ENCODE measurements around the gene SFXN1. TPM values are rescaled to one million over a fixed set of nuclear protein-coding genes. Genes with fewer than 3 reads are reported as not detected.
A peak's percentile ranks its signal among the peaks of the same experiment; 100 is the strongest.

The SFXN1 gene
- total RNA-seq, 5 donors from 2014 or later (not counting 1 experiment from before 2014, with no cell fraction given) = 78.8 to 97.0 (median 84.1) TPM

DNA sequence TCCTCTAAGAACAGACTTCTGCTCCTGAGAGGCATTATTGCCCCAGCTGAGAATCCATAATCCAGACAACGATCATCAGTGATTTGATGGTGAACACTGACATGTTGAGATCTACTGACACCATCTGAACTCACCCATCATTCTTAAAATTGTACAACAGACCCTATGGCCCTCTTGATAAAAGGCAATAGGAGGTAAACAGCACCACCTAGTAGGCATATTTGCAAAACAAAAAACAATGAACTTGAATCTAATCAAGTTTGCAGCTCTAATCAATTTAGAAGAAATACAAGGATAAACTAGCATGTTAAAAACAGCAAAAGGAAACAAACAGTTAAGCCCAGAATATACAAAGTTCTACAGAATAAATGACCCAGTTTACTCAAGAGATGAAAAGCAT is 89.6 kb downstream of the SFXN1 start:
- peaks cover 0 to 10% of the 10 kb centered on the region in 2 experiments for H3K27me3 ChIP-seq (replicated peaks in 1 of 2; ENCODE audit: control insufficient read depth in 2 of 2, extremely low read depth in 1 of 2, insufficient read depth in 2 of 2, low read length in 1 of 2)
- no peak overlapping the region for H3K27ac ChIP-seq (ENCODE audit: low read length)
- CTCF ChIA-PET = interaction anchor here (0.7 to 1.0 kb wide), 4 partner anchors 14 to 85 kb away, joined by 3 to 4 read pairs (median 4); no protein-coding TSS in a partner anchor
- H3K36me3 ChIP-seq (ENCODE audit: control insufficient read depth in 2 of 2, extremely low read depth in 1 of 2, insufficient read depth in 1 of 2, low read length in 1 of 2) = no peaks in the 10 kb centered on the region
- POLR2A ChIA-PET = no interaction called here
- no peak overlapping the region for H3K4me3 Mint-ChIP-seq
- H3K9me3 ChIP-seq = no peaks in the 10 kb centered on the region
- peaks cover 0 to 5% (median 5%) of the 10 kb centered on the region in 3 donors for H3K4me1 Mint-ChIP-seq
- H3K4me3 ChIP-seq (ENCODE audit: control insufficient read depth in 1 of 2, extremely low read depth in 1 of 2, low read length in 1 of 2) = no peak overlapping the region
- H3K36me3 Mint-ChIP-seq = no peaks in the 10 kb centered on the region
- WGBS (ENCODE audit: insufficient coverage) = no CpG with 5 or more reads among the region's 1 CpG
- H3K27ac Mint-ChIP-seq = no peak overlapping the region
- H3K9me3 Mint-ChIP-seq = no peaks in the 10 kb centered on the region
- no peaks in the 10 kb centered on the region for H3K27me3 Mint-ChIP-seq
- DNase-seq (peak in 1 of 35 experiments; percentile 15), ATAC-seq (replicated peaks in 1 of 4) (no peak)
- no peaks in the 10 kb centered on the region for H3K4me1 ChIP-seq (ENCODE audit: control insufficient read depth in 1 of 2, extremely low read depth in 1 of 2, insufficient read depth in 2 of 2, low read length in 2 of 2)

DNA sequence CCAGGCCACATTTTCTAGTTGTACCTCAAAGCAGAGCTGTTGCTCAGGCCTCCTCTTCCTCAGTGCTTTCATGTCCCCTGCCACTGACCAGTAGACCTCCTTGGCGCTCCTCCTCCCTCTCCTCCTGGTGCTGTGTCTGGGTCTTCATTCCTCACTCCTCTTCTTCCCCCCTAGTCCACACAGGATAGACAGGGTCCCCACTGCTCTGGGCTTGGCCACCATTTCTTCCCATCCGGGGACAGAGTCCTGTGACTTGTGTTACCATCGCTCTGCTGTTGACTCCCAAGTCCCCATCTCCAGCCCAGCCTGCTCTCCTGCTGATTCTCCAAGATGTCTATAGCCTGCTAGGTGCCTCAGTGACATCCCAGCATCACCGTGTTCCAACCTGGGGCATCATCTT is 91.3 kb downstream of the SFXN1 start:
- Histone ChIP-seq H3K9me3 (no peaks in the 10 kb centered on the region), H3K27me3 (replicated peaks in 1 of 2; ENCODE audit: control insufficient read depth in 2 of 2, extremely low read depth in 1 of 2, insufficient read depth in 2 of 2, low read length in 1 of 2) (peaks cover 0 to 11% of the 10 kb centered on the region in 2 experiments), H3K4me3 (ENCODE audit: control insufficient read depth in 1 of 2, extremely low read depth in 1 of 2, low read length in 1 of 2) (no peak overlapping the region), H3K36me3 (ENCODE audit: control insufficient read depth in 2 of 2, extremely low read depth in 1 of 2, insufficient read depth in 1 of 2, low read length in 1 of 2) (no peaks in the 10 kb centered on the region), H3K4me1 (ENCODE audit: control insufficient read depth in 1 of 2, extremely low read depth in 1 of 2, insufficient read depth in 2 of 2, low read length in 2 of 2) (no peaks in the 10 kb centered on the region), H3K27ac (ENCODE audit: low read length) (no peak overlapping the region)
- no peak overlapping the region for H3K27ac Mint-ChIP-seq
- DNase-seq = no peak
- H3K27me3 Mint-ChIP-seq = peaks cover 0 to 3% of the 10 kb centered on the region in 2 donors
- POLR2A ChIA-PET = no interaction called here
- H3K36me3 Mint-ChIP-seq = no peaks in the 10 kb centered on the region
- ATAC-seq (replicated peaks in 1 of 4) = no peak
- WGBS (ENCODE audit: insufficient coverage) = 96% methylated on average over 4 of the region's 4 CpGs
- CTCF ChIA-PET = no interaction called here
- H3K4me1 Mint-ChIP-seq = peaks cover 0 to 5% (median 5%) of the 10 kb centered on the region in 3 donors
- no peaks in the 10 kb centered on the region for H3K9me3 Mint-ChIP-seq
- H3K4me3 Mint-ChIP-seq = no peak overlapping the region

- DNase-seq (no peak), ATAC-seq (replicated peaks in 1 of 4) (no peak)
- ChIA-PET POLR2A (no interaction called here), CTCF (no interaction called here)
- Histone ChIP-seq H3K36me3 (ENCODE audit: control insufficient read depth in 2 of 2, extremely low read depth in 1 of 2, insufficient read depth in 1 of 2, low read length in 1 of 2) (no peaks in the 10 kb centered on the region), H3K27ac (ENCODE audit: low read length) (no peak overlapping the region), H3K9me3 (no peaks in the 10 kb centered on the region), H3K4me1 (ENCODE audit: control insufficient read depth in 1 of 2, extremely low read depth in 1 of 2, insufficient read depth in 2 of 2, low read length in 2 of 2) (peaks cover 2 to 5% of the 10 kb centered on the region in 2 experiments), H3K27me3 (replicated peaks in 1 of 2; ENCODE audit: control insufficient read depth in 2 of 2, extremely low read depth in 1 of 2, insufficient read depth in 2 of 2, low read length in 1 of 2) (peaks cover 0 to 17% of the 10 kb centered on the region in 2 experiments), H3K4me3 (ENCODE audit: control insufficient read depth in 1 of 2, extremely low read depth in 1 of 2, low read length in 1 of 2) (no peak overlapping the region)
- Mint-ChIP-seq H3K27me3 (peaks cover 0 to 6% of the 10 kb centered on the region in 2 donors), H3K4me1 (peaks cover 3 to 10% (median 4%) of the 10 kb centered on the region in 3 donors), H3K4me3 (no peak overlapping the region), H3K36me3 (no peaks in the 10 kb centered on the region), H3K27ac (no peak overlapping the region), H3K9me3 (no peaks in the 10 kb centered on the region)
- WGBS (ENCODE audit: insufficient coverage) = no CpG with 5 or more reads among the region's 4 CpGs
Observed at GRCh38 chr5:175572886-175573285, 94.5 kb downstream of the SFXN1 start.

GRCh38 chr5:175573493-175574269 is 95.3 kb downstream of the SFXN1 start:
- Histone ChIP-seq H3K27ac (ENCODE audit: low read length) (no peak overlapping the region), H3K9me3 (no peaks in the 10 kb centered on the region), H3K4me1 (ENCODE audit: control insufficient read depth in 1 of 2, extremely low read depth in 1 of 2, insufficient read depth in 2 of 2, low read length in 2 of 2) (peaks cover 2 to 5% of the 10 kb centered on the region in 2 experiments), H3K36me3 (ENCODE audit: control insufficient read depth in 2 of 2, extremely low read depth in 1 of 2, insufficient read depth in 1 of 2, low read length in 1 of 2) (no peaks in the 10 kb centered on the region), H3K27me3 (replicated peaks in 1 of 2; ENCODE audit: control insufficient read depth in 2 of 2, extremely low read depth in 1 of 2, insufficient read depth in 2 of 2, low read length in 1 of 2) (peaks cover 0 to 17% of the 10 kb centered on the region in 2 experiments), H3K4me3 (ENCODE audit: control insufficient read depth in 1 of 2, extremely low read depth in 1 of 2, low read length in 1 of 2) (no peak overlapping the region)
- Mint-ChIP-seq H3K9me3 (no peaks in the 10 kb centered on the region), H3K4me1 (peaks cover 3 to 6% (median 4%) of the 10 kb centered on the region in 3 donors), H3K4me3 (no peak overlapping the region), H3K27ac (no peak overlapping the region), H3K36me3 (no peaks in the 10 kb centered on the region), H3K27me3 (peaks cover 0 to 6% of the 10 kb centered on the region in 2 donors)
- ChIA-PET POLR2A (no interaction called here), CTCF (no interaction called here)
- WGBS (ENCODE audit: insufficient coverage) = 64% methylated on average over 11 of the region's 15 CpGs
- no peak for ATAC-seq (replicated peaks in 1 of 4)
- DNase-seq = no peak

DNA sequence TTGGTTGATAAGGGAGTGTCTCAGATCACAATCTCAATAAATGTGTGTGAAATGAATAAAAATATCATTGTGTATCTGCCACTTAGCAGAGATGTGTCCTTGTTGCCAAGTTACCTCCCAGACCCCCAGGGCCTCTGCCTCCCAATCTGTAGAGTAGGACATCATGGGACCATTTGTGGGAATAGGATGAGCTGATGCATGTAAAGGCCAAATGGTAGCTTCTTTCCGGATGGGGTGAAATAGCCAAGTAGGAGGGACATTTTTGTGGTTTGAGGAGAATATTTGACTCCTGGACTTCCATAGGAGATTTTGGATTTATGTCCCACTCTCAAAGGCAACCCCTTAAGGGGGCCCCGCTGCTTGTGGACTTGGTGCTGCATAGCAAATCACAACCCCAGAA is 96.9 kb downstream of the SFXN1 start:
- no peaks in the 10 kb centered on the region for H3K9me3 Mint-ChIP-seq
- ATAC-seq (replicated peaks in 1 of 4) (no peak), DNase-seq (no peak)
- 100% methylated on average over 1 of the region's 2 CpGs for WGBS (ENCODE audit: insufficient coverage)
- no peaks in the 10 kb centered on the region for H3K36me3 Mint-ChIP-seq
- Histone ChIP-seq H3K4me3 (ENCODE audit: control insufficient read depth in 1 of 2, extremely low read depth in 1 of 2, low read length in 1 of 2) (no peak overlapping the region), H3K4me1 (ENCODE audit: control insufficient read depth in 1 of 2, extremely low read depth in 1 of 2, insufficient read depth in 2 of 2, low read length in 2 of 2) (peaks cover 2 to 5% of the 10 kb centered on the region in 2 experiments), H3K27me3 (replicated peaks in 1 of 2; ENCODE audit: control insufficient read depth in 2 of 2, extremely low read depth in 1 of 2, insufficient read depth in 2 of 2, low read length in 1 of 2) (peaks cover 0 to 17% of the 10 kb centered on the region in 2 experiments), H3K9me3 (no peaks in the 10 kb centered on the region), H3K36me3 (ENCODE audit: control insufficient read depth in 2 of 2, extremely low read depth in 1 of 2, insufficient read depth in 1 of 2, low read length in 1 of 2) (no peaks in the 10 kb centered on the region), H3K27ac (ENCODE audit: low read length) (no peak overlapping the region)
- CTCF ChIA-PET = interaction anchor here (0.6 to 0.8 kb wide), 2 partner anchors 34 to 1631 kb away, joined by 4 to 6 read pairs; no protein-coding TSS in a partner anchor
- H3K27me3 Mint-ChIP-seq = peaks cover 0 to 6% of the 10 kb centered on the region in 2 donors
- peaks cover 4 to 6% (median 6%) of the 10 kb centered on the region in 3 donors for H3K4me1 Mint-ChIP-seq
- POLR2A ChIA-PET = no interaction called here
- H3K27ac Mint-ChIP-seq = no peak overlapping the region
- no peak overlapping the region for H3K4me3 Mint-ChIP-seq

- POLR2A ChIA-PET = no interaction called here
- no peak overlapping the region for H3K27ac Mint-ChIP-seq
- peaks cover 0 to 17% of the 10 kb centered on the region in 2 experiments for H3K27me3 ChIP-seq (replicated peaks in 1 of 2; ENCODE audit: control insufficient read depth in 2 of 2, extremely low read depth in 1 of 2, insufficient read depth in 2 of 2, low read length in 1 of 2)
- ATAC-seq (replicated peaks in 1 of 4) = no peak
- no peak overlapping the region for H3K27ac ChIP-seq (ENCODE audit: low read length)
- peaks cover 4 to 6% (median 6%) of the 10 kb centered on the region in 3 donors for H3K4me1 Mint-ChIP-seq
- H3K27me3 Mint-ChIP-seq = peaks cover 0 to 6% of the 10 kb centered on the region in 2 donors
- no peaks in the 10 kb centered on the region for H3K9me3 Mint-ChIP-seq
- CTCF ChIA-PET = no interaction called here
- no peak overlapping the region for H3K4me3 ChIP-seq (ENCODE audit: control insufficient read depth in 1 of 2, extremely low read depth in 1 of 2, low read length in 1 of 2)
- peaks cover 2 to 5% of the 10 kb centered on the region in 2 experiments for H3K4me1 ChIP-seq (ENCODE audit: control insufficient read depth in 1 of 2, extremely low read depth in 1 of 2, insufficient read depth in 2 of 2, low read length in 2 of 2)
- H3K4me3 Mint-ChIP-seq = no peak overlapping the region
- H3K36me3 Mint-ChIP-seq = no peaks in the 10 kb centered on the region
- no peaks in the 10 kb centered on the region for H3K36me3 ChIP-seq (ENCODE audit: control insufficient read depth in 2 of 2, extremely low read depth in 1 of 2, insufficient read depth in 1 of 2, low read length in 1 of 2)
- WGBS (ENCODE audit: insufficient coverage) = 25% methylated on average over 5 of the region's 7 CpGs
- no peak for DNase-seq
- H3K9me3 ChIP-seq = no peaks in the 10 kb centered on the region
Observed at GRCh38 chr5:175576096-175576495, 97.7 kb downstream of the SFXN1 start.

Data from T-cell (primary cell).